Keratinocyte (primary cell): ENCODE data around the gene HOXA10. TPM values are rescaled to one million over a fixed set of nuclear protein-coding genes. Genes with fewer than 3 reads are reported as not detected.
A peak's percentile ranks its signal among the peaks of the same experiment; 100 is the strongest.

ENCODE experiments used
- DNase-seq: peaks from one replicate; pipeline ENCODE4 v3.0.0-alpha.2; 2011; ENCODE audit warnings: low read depth, missing footprints, low spot score
- FAIRE-seq: peaks from 2 replicates; lab custom pipeline; 2011; peaks lifted over from hg19 to GRCh38; lab: Jason Lieb, UNC
- H2AFZ ChIP-seq: 2 replicates; pipeline ENCODE4 v1.6.0; 2012; ENCODE audit warnings: low read length, control low read depth, inconsistent platforms; ENCODE audit not compliant: control insufficient read depth
- H3K27ac ChIP-seq: 2 replicates; pipeline ENCODE4 v1.5.1; 2011; ENCODE audit warnings: low read length; ENCODE audit not compliant: control insufficient read depth, insufficient read depth
- H3K27me3 ChIP-seq: 3 replicates; pipeline ENCODE4 v1.6.0; 2011; ENCODE audit warnings: low read length; ENCODE audit not compliant: control insufficient read depth, insufficient read depth; ENCODE audit errors: extremely low read depth
- H3K36me3 ChIP-seq, 2 experiments: 2 replicates in 1 of 2; 3 replicates in 1 of 2; pipeline ENCODE4 v1.5.1; 2011; ENCODE audit warnings: low read length in 2 of 2, mild to moderate bottlenecking in 1 of 2; ENCODE audit not compliant: control insufficient read depth in 2 of 2, insufficient read depth in 2 of 2; ENCODE audit errors: extremely low read depth in 1 of 2
- H3K4me1 ChIP-seq: 3 replicates; pipeline ENCODE4 v1.5.1; 2011; ENCODE audit warnings: low read length; ENCODE audit not compliant: control insufficient read depth, insufficient read depth; ENCODE audit errors: extremely low read depth
- H3K4me2 ChIP-seq: 3 replicates; pipeline ENCODE4 v1.6.0; 2011; ENCODE audit warnings: low read depth, low read length; ENCODE audit not compliant: control insufficient read depth, insufficient read depth; ENCODE audit errors: extremely low read depth
- H3K4me3 ChIP-seq, 3 experiments: fragments of 200-600 bp in 1 of 3; sonication (generic) in 1 of 3; 2 replicates in 2 of 3; 3 replicates in 1 of 3; pipeline ENCODE4 v1.5.1; 2011 to 2016; ENCODE audit warnings: low read length in 3 of 3, mild to moderate bottlenecking in 3 of 3, control low read depth in 2 of 3, inconsistent platforms in 1 of 3, low read depth in 1 of 3, mixed read lengths in 1 of 3, mixed run types in 1 of 3, moderate library complexity in 1 of 3; ENCODE audit not compliant: control insufficient read depth in 2 of 3, insufficient read depth in 2 of 3; ENCODE audit errors: extremely low read depth in 1 of 3
- H3K79me2 ChIP-seq: 2 replicates; pipeline ENCODE4 v1.6.0; 2012; ENCODE audit warnings: low read length; ENCODE audit not compliant: control insufficient read depth, insufficient read depth
- H3K9ac ChIP-seq: 3 replicates; pipeline ENCODE4 v1.6.0; 2011; ENCODE audit warnings: low read length; ENCODE audit not compliant: control insufficient read depth, insufficient read depth; ENCODE audit errors: extremely low read depth
- H3K9me1 ChIP-seq: 3 replicates; pipeline ENCODE4 v1.6.0; 2011; ENCODE audit warnings: low read length; ENCODE audit not compliant: control insufficient read depth, insufficient read depth; ENCODE audit errors: extremely low read depth
- H3K9me3 ChIP-seq: 2 replicates; pipeline ENCODE4 v1.5.1; 2012; ENCODE audit warnings: low read depth, low read length; ENCODE audit not compliant: control insufficient read depth
- H4K20me1 ChIP-seq: 3 replicates; pipeline ENCODE4 v1.6.0; 2011; ENCODE audit warnings: low read length; ENCODE audit not compliant: control insufficient read depth, insufficient read depth; ENCODE audit errors: extremely low read depth
- EZH2 ChIP-seq: IDR thresholded peaks from one replicate; pipeline ENCODE4 v1.6.1; 2012; ENCODE audit warnings: inconsistent platforms, mild to moderate bottlenecking, low read length, moderate library complexity
- dilution Hi-C: fragments of 300-500 bp; cut with MboI; formaldehyde crosslinking; loops from one replicate; pipeline ENCODE4 v1.7.0; 2020; ENCODE audit warnings: low sequenced_read_pairs; ENCODE audit not compliant: extremely low pct_ligation_motif_present
- polyA plus RNA-seq, 5 experiments: library from polyadenylated mRNA; depleted of rRNA in 3 of 5; stranded (reverse) in 3 of 5; stranded (forward) in 1 of 5; unstranded in 1 of 5; fragments of >200 nt; gene quantifications; 1 replicate in 1 of 5; 2 replicates in 3 of 5; 3 replicates in 1 of 5; pipeline versions ENCODE4 v1.2.1 to v1.2.3, GENCODE V29; 2011 to 2012; ENCODE audit warnings: missing spikeins in 2 of 5, low read depth in 1 of 5, low replicate concordance in 1 of 5
- TF ChIP-seq, protein P1 (sequence below), 3 experiments: IDR thresholded peaks in 1 of 3; conservative IDR thresholded peaks in 1 of 3; optimal IDR thresholded peaks in 1 of 3; 2 replicates in 2 of 3; 3 replicates in 1 of 3; pipeline versions ENCODE3 to v1.5.1; 2011; ENCODE audit warnings: low read length in 3 of 3, mild to moderate bottlenecking in 3 of 3, moderate library complexity in 2 of 3, control low read depth in 1 of 3, inconsistent platforms in 1 of 3; ENCODE audit not compliant: insufficient read depth in 2 of 3; ENCODE audit errors: extremely low read depth in 1 of 3

The HOXA10 gene
- polyA plus RNA-seq, 1 donor (not counting 4 experiments of a cell fraction or from before 2014, with no cell fraction given) = 2.4 TPM

GRCh38 chr7:27194686-27195379 is 20.7 kb upstream of the HOXA10 start:
- Histone ChIP-seq H3K4me2 (no peak overlapping the region), H3K9me3 (no peaks in the 10 kb centered on the region), H3K27me3 (peaks cover 87% of the 10 kb centered on the region), H3K36me3 (no peaks in the 10 kb centered on the region), H3K79me2 (no peaks in the 10 kb centered on the region), H3K4me1 (peaks cover 2% of the 10 kb centered on the region), H3K9me1 (no peaks in the 10 kb centered on the region), H3K9ac (no peak overlapping the region), H3K4me3 (no peak overlapping the region), H4K20me1 (no peaks in the 10 kb centered on the region), H2AFZ (no peak overlapping the region), H3K27ac (no peak overlapping the region)
- no peak for FAIRE-seq
- dilution Hi-C loops = no loop called here
- DNase-seq = no peak
- TF ChIP-seq EZH2 = no peak
- TF ChIP-seq, protein P1, sequence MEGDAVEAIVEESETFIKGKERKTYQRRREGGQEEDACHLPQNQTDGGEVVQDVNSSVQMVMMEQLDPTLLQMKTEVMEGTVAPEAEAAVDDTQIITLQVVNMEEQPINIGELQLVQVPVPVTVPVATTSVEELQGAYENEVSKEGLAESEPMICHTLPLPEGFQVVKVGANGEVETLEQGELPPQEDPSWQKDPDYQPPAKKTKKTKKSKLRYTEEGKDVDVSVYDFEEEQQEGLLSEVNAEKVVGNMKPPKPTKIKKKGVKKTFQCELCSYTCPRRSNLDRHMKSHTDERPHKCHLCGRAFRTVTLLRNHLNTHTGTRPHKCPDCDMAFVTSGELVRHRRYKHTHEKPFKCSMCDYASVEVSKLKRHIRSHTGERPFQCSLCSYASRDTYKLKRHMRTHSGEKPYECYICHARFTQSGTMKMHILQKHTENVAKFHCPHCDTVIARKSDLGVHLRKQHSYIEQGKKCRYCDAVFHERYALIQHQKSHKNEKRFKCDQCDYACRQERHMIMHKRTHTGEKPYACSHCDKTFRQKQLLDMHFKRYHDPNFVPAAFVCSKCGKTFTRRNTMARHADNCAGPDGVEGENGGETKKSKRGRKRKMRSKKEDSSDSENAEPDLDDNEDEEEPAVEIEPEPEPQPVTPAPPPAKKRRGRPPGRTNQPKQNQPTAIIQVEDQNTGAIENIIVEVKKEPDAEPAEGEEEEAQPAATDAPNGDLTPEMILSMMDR (optimal IDR thresholded peaks at IDR 0.05 in 1 of 3, IDR thresholded peaks at IDR 0.05 in 1 of 3, conservative IDR thresholded peaks at IDR 0.05 in 1 of 3; ENCODE audit: extremely low read depth in 1 of 3, insufficient read depth in 2 of 3, low read length in 3 of 3) = no peak

- H4K20me1 ChIP-seq = no peaks in the 10 kb centered on the region
- dilution Hi-C loops = no loop called here
- DNase-seq (no peak), FAIRE-seq (no peak)
- TF ChIP-seq EZH2 = peak; percentile 25
- TF ChIP-seq, protein P1 (optimal IDR thresholded peaks at IDR 0.05 in 1 of 3, IDR thresholded peaks at IDR 0.05 in 1 of 3, conservative IDR thresholded peaks at IDR 0.05 in 1 of 3; ENCODE audit: extremely low read depth in 1 of 3, insufficient read depth in 2 of 3, low read length in 3 of 3) = no peak
- no peak overlapping the region for H3K9ac ChIP-seq
- peaks cover 91% of the 10 kb centered on the region for H3K27me3 ChIP-seq
- H3K4me1 ChIP-seq = peaks cover 2% of the 10 kb centered on the region
- no peaks in the 10 kb centered on the region for H3K36me3 ChIP-seq
- no peak overlapping the region for H3K4me3 ChIP-seq
- H3K9me3 ChIP-seq = no peaks in the 10 kb centered on the region
- no peak overlapping the region for H2AFZ ChIP-seq
- no peak overlapping the region for H3K4me2 ChIP-seq
- no peak overlapping the region for H3K27ac ChIP-seq
- no peaks in the 10 kb centered on the region for H3K9me1 ChIP-seq
- H3K79me2 ChIP-seq = no peaks in the 10 kb centered on the region
Measured at GRCh38 chr7:27194002-27194352, 19.9 kb upstream of the HOXA10 start.
